ENCODE results near the gene KCNA10.

The KCNA10 gene

DNA sequence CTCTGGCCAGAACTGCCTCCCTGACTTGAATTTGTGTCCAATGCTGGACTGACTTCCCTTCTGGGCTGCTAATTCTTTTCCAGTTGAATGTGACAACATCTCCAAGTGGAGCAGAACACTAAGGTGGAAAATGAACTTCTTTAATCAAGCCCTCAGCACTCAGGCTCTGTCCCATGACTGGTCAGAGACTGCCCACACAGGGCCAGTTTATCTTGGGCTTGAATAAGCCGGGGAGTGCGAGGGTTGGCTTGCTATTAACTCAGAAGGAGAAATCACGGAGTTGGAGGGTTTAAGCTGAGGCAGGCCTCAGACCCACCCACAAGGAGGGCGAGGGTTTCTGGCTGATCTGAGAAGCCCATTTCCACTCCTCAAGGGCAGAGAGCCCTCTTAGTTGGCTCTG lies 12.4 kb downstream of the KCNA10 start:
- no peak overlapping the region for H3K27ac ChIP-seq
- no peaks in the 10 kb centered on the region for H3K9me3 ChIP-seq
- H3K36me3 ChIP-seq: no peaks in the 10 kb centered on the region
- no peaks in the 10 kb centered on the region for H3K4me1 ChIP-seq (ENCODE audit: control insufficient read depth in 1 of 2, insufficient read depth in 1 of 2, low read depth in 1 of 2, low read length in 1 of 2)
- no peak for TF ChIP-seq CTCF (IDR thresholded peaks at IDR 0.05)
- peaks cover 15% of the 10 kb centered on the region for H3K27me3 ChIP-seq
- no peak overlapping the region for H3K4me3 ChIP-seq (ENCODE audit: low read depth in 1 of 2, low read length in 1 of 2)

DNA sequence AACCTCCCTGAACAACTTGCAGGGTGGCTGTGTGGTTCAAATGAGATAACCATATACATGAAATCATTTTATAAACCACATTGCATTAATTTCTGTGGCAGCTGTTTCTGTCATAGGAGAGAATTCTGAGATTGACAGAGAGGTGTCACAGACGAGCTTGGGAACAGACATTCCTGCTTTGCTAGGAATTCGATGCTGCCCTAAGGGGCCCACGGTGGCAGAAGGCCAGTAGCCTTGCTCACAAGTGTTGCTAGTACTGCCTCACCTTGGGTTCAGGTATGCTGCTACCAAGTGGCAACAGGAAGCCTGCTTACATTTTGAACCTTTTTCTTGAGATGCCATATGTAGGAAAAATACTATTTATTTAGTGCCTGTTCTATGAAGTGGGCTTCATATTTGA lies 13.4 kb downstream of the KCNA10 start:
- no peak for TF ChIP-seq CTCF (IDR thresholded peaks at IDR 0.05)
- Histone ChIP-seq H3K4me1 (ENCODE audit: control insufficient read depth in 1 of 2, insufficient read depth in 1 of 2, low read depth in 1 of 2, low read length in 1 of 2) (no peaks in the 10 kb centered on the region), H3K4me3 (ENCODE audit: low read depth in 1 of 2, low read length in 1 of 2) (no peak overlapping the region), H3K9me3 (no peaks in the 10 kb centered on the region), H3K27me3 (peaks cover 15% of the 10 kb centered on the region), H3K36me3 (no peaks in the 10 kb centered on the region), H3K27ac (no peak overlapping the region)

DNA sequence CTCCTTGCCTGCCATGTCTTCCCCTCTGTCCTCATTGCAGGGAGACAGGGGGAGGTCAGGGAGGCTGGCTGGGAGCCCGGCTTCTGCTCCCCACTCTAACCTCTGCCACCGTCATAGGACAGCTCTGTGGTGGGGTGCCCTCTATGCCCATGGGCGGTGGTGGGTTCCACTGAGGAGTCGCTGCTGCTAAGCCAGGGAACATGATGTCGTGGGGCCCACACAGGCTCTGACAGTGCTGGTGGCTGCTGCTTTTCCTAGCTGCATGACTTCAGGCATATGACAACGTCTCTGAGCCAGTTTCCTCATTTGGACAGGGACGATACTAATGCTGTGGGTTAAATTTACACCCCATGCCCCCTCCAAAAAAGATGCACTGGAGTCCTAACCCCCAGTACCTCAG lies 14.7 kb downstream of the KCNA10 start:
- Histone ChIP-seq H3K27ac (no peak overlapping the region), H3K27me3 (peaks cover 15% of the 10 kb centered on the region), H3K36me3 (no peaks in the 10 kb centered on the region), H3K4me1 (ENCODE audit: control insufficient read depth in 1 of 2, insufficient read depth in 1 of 2, low read depth in 1 of 2, low read length in 1 of 2) (no peaks in the 10 kb centered on the region), H3K4me3 (ENCODE audit: low read depth in 1 of 2, low read length in 1 of 2) (no peak overlapping the region), H3K9me3 (no peaks in the 10 kb centered on the region)
- no peak for TF ChIP-seq CTCF (IDR thresholded peaks at IDR 0.05)

GRCh38 chr1:110503471-110503870 lies 15.5 kb downstream of the KCNA10 start:
- Histone ChIP-seq H3K27ac (no peak overlapping the region), H3K4me1 (ENCODE audit: control insufficient read depth in 1 of 2, insufficient read depth in 1 of 2, low read depth in 1 of 2, low read length in 1 of 2) (no peaks in the 10 kb centered on the region), H3K4me3 (ENCODE audit: low read depth in 1 of 2, low read length in 1 of 2) (no peak overlapping the region), H3K36me3 (no peaks in the 10 kb centered on the region), H3K27me3 (peaks cover 13% of the 10 kb centered on the region), H3K9me3 (no peaks in the 10 kb centered on the region)
- TF ChIP-seq CTCF (IDR thresholded peaks at IDR 0.05): no peak

DNA sequence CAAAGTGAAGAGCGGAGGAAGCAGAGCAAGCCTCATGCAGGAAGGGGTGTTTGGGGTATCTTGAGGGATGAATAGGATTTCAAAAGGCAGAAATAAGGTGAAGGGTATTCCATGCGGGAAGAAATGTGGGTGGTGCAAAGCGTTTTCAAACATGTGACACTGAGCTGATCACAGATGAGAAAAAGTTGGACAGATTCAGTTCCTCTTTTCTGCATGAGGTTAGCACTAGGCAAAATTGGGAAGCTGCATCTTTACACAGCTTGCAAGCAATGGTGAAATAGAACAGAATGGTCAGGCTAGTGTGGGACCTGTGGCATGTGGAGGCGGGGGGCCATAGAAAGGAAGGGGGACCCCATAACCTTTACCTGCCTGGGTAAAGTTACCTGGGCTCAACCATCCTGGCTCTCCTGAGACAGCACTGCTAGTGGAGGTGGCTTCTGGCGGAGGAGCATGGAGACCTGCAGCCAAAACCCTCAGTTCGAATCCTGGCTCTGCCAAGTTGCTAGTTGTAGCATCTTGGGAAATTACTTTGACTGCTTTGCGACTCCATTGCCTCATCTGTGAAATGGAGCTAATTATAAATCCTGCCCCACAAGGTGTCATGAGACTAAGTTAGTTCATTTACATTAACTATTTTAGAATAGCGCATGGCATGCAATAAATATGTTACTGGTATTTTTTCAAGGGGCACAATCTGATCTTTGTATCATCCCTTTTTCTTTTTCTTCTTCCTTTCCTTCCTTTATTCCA lies 16.4 kb downstream of the KCNA10 start:
- H3K27me3 ChIP-seq: peaks cover 4% of the 10 kb centered on the region
- no peaks in the 10 kb centered on the region for H3K9me3 ChIP-seq
- TF ChIP-seq CTCF (IDR thresholded peaks at IDR 0.05): no peak
- no peak overlapping the region for H3K4me3 ChIP-seq (ENCODE audit: low read depth in 1 of 2, low read length in 1 of 2)
- H3K36me3 ChIP-seq: no peaks in the 10 kb centered on the region
- no peaks in the 10 kb centered on the region for H3K4me1 ChIP-seq (ENCODE audit: control insufficient read depth in 1 of 2, insufficient read depth in 1 of 2, low read depth in 1 of 2, low read length in 1 of 2)
- H3K27ac ChIP-seq: no peak overlapping the region
